Measurements from ENCODE around the gene FRMD3.

FRMD3 gene

DNA sequence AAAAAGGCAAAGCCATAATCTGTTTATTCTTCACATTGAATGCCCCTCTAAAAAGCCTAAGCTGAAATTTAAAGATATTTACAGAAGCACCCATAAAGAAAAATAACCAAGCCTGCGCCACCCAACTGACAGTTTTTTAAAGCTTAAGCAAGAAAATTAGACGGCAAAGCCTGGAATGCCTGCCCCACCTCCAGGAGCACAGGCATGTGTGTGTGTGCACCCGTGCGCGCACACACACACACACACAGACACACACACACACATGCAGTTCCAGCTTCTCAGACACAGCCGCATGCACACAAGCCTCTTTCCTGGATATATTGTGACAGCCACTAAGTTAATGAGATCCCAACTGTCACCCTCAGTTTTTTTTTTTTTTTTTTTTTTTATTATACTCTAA is 88.2 kb downstream of the FRMD3 start:
- Histone ChIP-seq H3K4ac (ENCODE audit: low read depth in 1 of 2, low read length in 2 of 2) (no peak overlapping the region), H3K4me1 (ENCODE audit: control insufficient read depth, insufficient read depth, low read depth, low read length) (no peaks in the 10 kb centered on the region), H3K9me3 (ENCODE audit: control insufficient read depth, low read length) (no peaks in the 10 kb centered on the region), H3K14ac (ENCODE audit: low read length in 2 of 2) (no peak overlapping the region), H2BK12ac (ENCODE audit: low read length in 2 of 2) (no peak overlapping the region), H2BK120ac (ENCODE audit: low read depth, low read length) (no peak overlapping the region), H3K18ac (ENCODE audit: low read depth in 1 of 2, low read length in 2 of 2) (no peak overlapping the region), H3K9ac (ENCODE audit: low read length) (no peak overlapping the region), H2AFZ (ENCODE audit: low read depth, low read length) (no peak overlapping the region), H3K4me2 (ENCODE audit: low read length, poor library complexity, severe bottlenecking) (no peak overlapping the region), H2AK5ac (ENCODE audit: low read length, severe bottlenecking) (no peak overlapping the region), H3K27ac (ENCODE audit: low read length, poor library complexity, severe bottlenecking) (no peak overlapping the region), H4K91ac (ENCODE audit: low read length) (no peak overlapping the region), H2BK5ac (ENCODE audit: low read depth, low read length, poor library complexity, severe bottlenecking) (no peak overlapping the region), H3K27me3 (ENCODE audit: control insufficient read depth in 1 of 2, insufficient read depth in 1 of 2, low read length in 2 of 2) (no peaks in the 10 kb centered on the region), H3K23ac (ENCODE audit: low read length in 2 of 2) (no peak overlapping the region), H4K8ac (ENCODE audit: low read length) (no peak overlapping the region), H3K79me1 (replicated peaks; ENCODE audit: low read length, poor library complexity, severe bottlenecking) (no peaks in the 10 kb centered on the region), H2BK15ac (ENCODE audit: low read depth, poor library complexity, severe bottlenecking) (no peak overlapping the region), H3K36me3 (ENCODE audit: control insufficient read depth in 1 of 2, insufficient read depth in 2 of 2, low read depth in 1 of 2, low read length in 2 of 2) (no peaks in the 10 kb centered on the region), H3K4me3 (ENCODE audit: insufficient read depth in 1 of 2, low read depth in 1 of 2, low read length in 2 of 2) (no peak overlapping the region)
- WGBS: 81% methylated on average over 5 of the region's 6 CpGs
- no peak for DNase-seq

DNA sequence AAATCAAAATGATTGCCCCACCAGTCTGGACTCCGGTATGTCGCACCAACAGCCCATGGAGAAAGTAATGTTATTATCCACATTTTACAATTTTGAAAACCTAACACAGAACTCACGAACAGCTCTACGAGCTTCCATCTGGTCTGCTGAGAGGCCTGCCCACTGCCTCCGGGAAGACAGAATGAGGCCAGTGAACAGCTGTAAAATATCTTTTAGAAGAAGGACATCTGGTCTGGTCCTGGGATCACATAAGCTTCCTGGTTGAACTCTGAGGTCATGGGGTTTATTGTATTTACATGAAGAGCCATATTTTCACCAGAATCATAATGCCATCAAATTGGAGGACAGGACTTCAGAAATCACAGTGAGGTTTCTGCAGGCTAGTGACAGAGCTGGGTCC is 89.0 kb downstream of the FRMD3 start:
- no peak overlapping the region for H3K14ac ChIP-seq (ENCODE audit: low read length in 2 of 2)
- H3K27me3 ChIP-seq (ENCODE audit: control insufficient read depth in 1 of 2, insufficient read depth in 1 of 2, low read length in 2 of 2): no peaks in the 10 kb centered on the region
- H2AFZ ChIP-seq (ENCODE audit: low read depth, low read length): no peak overlapping the region
- no peaks in the 10 kb centered on the region for H3K9me3 ChIP-seq (ENCODE audit: control insufficient read depth, low read length)
- no peaks in the 10 kb centered on the region for H3K36me3 ChIP-seq (ENCODE audit: control insufficient read depth in 1 of 2, insufficient read depth in 2 of 2, low read depth in 1 of 2, low read length in 2 of 2)
- 57% methylated on average over 5 of the region's 5 CpGs for WGBS
- H3K4me1 ChIP-seq (ENCODE audit: control insufficient read depth, insufficient read depth, low read depth, low read length): no peaks in the 10 kb centered on the region
- H2BK120ac ChIP-seq (ENCODE audit: low read depth, low read length): no peak overlapping the region
- no peak overlapping the region for H2AK5ac ChIP-seq (ENCODE audit: low read length, severe bottlenecking)
- no peak overlapping the region for H3K4me3 ChIP-seq (ENCODE audit: insufficient read depth in 1 of 2, low read depth in 1 of 2, low read length in 2 of 2)
- no peak overlapping the region for H4K8ac ChIP-seq (ENCODE audit: low read length)
- H3K4me2 ChIP-seq (ENCODE audit: low read length, poor library complexity, severe bottlenecking): no peak overlapping the region
- H4K91ac ChIP-seq (ENCODE audit: low read length): no peak overlapping the region
- H2BK5ac ChIP-seq (ENCODE audit: low read depth, low read length, poor library complexity, severe bottlenecking): no peak overlapping the region
- no peak for DNase-seq
- H3K18ac ChIP-seq (ENCODE audit: low read depth in 1 of 2, low read length in 2 of 2): no peak overlapping the region
- H3K79me1 ChIP-seq (replicated peaks; ENCODE audit: low read length, poor library complexity, severe bottlenecking): no peaks in the 10 kb centered on the region
- H2BK12ac ChIP-seq (ENCODE audit: low read length in 2 of 2): no peak overlapping the region
- no peak overlapping the region for H3K23ac ChIP-seq (ENCODE audit: low read length in 2 of 2)
- H2BK15ac ChIP-seq (ENCODE audit: low read depth, poor library complexity, severe bottlenecking): no peak overlapping the region
- no peak overlapping the region for H3K4ac ChIP-seq (ENCODE audit: low read depth in 1 of 2, low read length in 2 of 2)
- H3K27ac ChIP-seq (ENCODE audit: low read length, poor library complexity, severe bottlenecking): no peak overlapping the region
- H3K9ac ChIP-seq (ENCODE audit: low read length): no peak overlapping the region

DNA sequence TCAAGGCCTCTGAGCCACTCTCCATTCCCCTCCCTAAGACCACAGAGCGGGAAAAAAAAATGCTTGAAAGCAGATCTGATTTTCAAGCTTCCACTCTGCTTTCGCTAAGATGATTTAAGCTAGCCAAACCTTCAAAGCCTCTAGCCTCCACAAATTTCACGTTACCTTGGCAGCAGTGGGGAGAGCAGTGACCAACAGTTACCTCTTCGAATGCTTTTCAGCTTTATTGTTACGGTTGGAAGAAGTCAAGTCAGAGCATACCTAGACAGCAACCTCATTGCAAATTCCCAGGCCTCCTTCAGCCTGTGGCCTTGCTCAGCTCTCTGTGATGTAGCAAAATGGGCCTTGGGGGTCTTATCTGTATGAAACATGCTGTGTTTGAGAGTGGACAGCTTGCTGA is 89.6 kb downstream of the FRMD3 start:
- H3K9me3 ChIP-seq (ENCODE audit: control insufficient read depth, low read length): no peaks in the 10 kb centered on the region
- DNase-seq: no peak
- H2BK120ac ChIP-seq (ENCODE audit: low read depth, low read length): no peak overlapping the region
- 96% methylated on average over 5 of the region's 5 CpGs for WGBS
- no peak overlapping the region for H3K14ac ChIP-seq (ENCODE audit: low read length in 2 of 2)
- H3K27me3 ChIP-seq (ENCODE audit: control insufficient read depth in 1 of 2, insufficient read depth in 1 of 2, low read length in 2 of 2): no peaks in the 10 kb centered on the region
- no peak overlapping the region for H4K8ac ChIP-seq (ENCODE audit: low read length)
- no peak overlapping the region for H3K4ac ChIP-seq (ENCODE audit: low read depth in 1 of 2, low read length in 2 of 2)
- H3K4me2 ChIP-seq (ENCODE audit: low read length, poor library complexity, severe bottlenecking): no peak overlapping the region
- H4K91ac ChIP-seq (ENCODE audit: low read length): no peak overlapping the region
- no peak overlapping the region for H3K9ac ChIP-seq (ENCODE audit: low read length)
- H2BK5ac ChIP-seq (ENCODE audit: low read depth, low read length, poor library complexity, severe bottlenecking): no peak overlapping the region
- no peaks in the 10 kb centered on the region for H3K79me1 ChIP-seq (replicated peaks; ENCODE audit: low read length, poor library complexity, severe bottlenecking)
- H2BK12ac ChIP-seq (ENCODE audit: low read length in 2 of 2): no peak overlapping the region
- no peak overlapping the region for H3K18ac ChIP-seq (ENCODE audit: low read depth in 1 of 2, low read length in 2 of 2)
- no peak overlapping the region for H2AK5ac ChIP-seq (ENCODE audit: low read length, severe bottlenecking)
- H3K4me3 ChIP-seq (ENCODE audit: insufficient read depth in 1 of 2, low read depth in 1 of 2, low read length in 2 of 2): no peak overlapping the region
- no peak overlapping the region for H3K23ac ChIP-seq (ENCODE audit: low read length in 2 of 2)
- no peak overlapping the region for H2AFZ ChIP-seq (ENCODE audit: low read depth, low read length)
- no peaks in the 10 kb centered on the region for H3K4me1 ChIP-seq (ENCODE audit: control insufficient read depth, insufficient read depth, low read depth, low read length)
- H2BK15ac ChIP-seq (ENCODE audit: low read depth, poor library complexity, severe bottlenecking): no peak overlapping the region
- no peaks in the 10 kb centered on the region for H3K36me3 ChIP-seq (ENCODE audit: control insufficient read depth in 1 of 2, insufficient read depth in 2 of 2, low read depth in 1 of 2, low read length in 2 of 2)
- H3K27ac ChIP-seq (ENCODE audit: low read length, poor library complexity, severe bottlenecking): no peak overlapping the region

DNA sequence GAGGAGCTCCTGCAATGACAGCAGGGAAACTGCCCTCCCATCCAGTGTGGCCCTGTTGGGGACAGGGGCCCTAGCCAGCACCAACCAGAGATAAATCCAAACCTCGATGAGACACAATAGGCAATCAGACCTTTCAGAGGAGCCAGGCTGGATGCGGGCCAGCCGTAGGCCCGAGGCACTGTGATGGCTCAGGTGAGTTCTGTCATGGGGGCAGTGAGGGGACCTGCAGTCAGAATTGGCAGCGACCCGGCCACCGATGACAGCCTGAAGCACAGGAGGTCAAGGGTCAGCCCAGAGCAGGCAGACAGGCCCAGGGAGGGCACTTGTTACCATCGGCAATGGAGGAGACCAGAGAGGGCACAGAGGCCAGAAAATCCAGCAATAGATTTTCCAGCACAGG is 90.8 kb downstream of the FRMD3 start:
- Histone ChIP-seq H3K27ac (ENCODE audit: low read length, poor library complexity, severe bottlenecking) (no peak overlapping the region), H3K23ac (ENCODE audit: low read length in 2 of 2) (no peak overlapping the region), H3K4ac (ENCODE audit: low read depth in 1 of 2, low read length in 2 of 2) (no peak overlapping the region), H3K9ac (ENCODE audit: low read length) (no peak overlapping the region), H3K4me1 (ENCODE audit: control insufficient read depth, insufficient read depth, low read depth, low read length) (no peaks in the 10 kb centered on the region), H2BK15ac (ENCODE audit: low read depth, poor library complexity, severe bottlenecking) (no peak overlapping the region), H3K36me3 (ENCODE audit: control insufficient read depth in 1 of 2, insufficient read depth in 2 of 2, low read depth in 1 of 2, low read length in 2 of 2) (no peaks in the 10 kb centered on the region), H2BK5ac (ENCODE audit: low read depth, low read length, poor library complexity, severe bottlenecking) (no peak overlapping the region), H2AK5ac (ENCODE audit: low read length, severe bottlenecking) (no peak overlapping the region), H2BK12ac (ENCODE audit: low read length in 2 of 2) (no peak overlapping the region), H3K79me1 (replicated peaks; ENCODE audit: low read length, poor library complexity, severe bottlenecking) (no peaks in the 10 kb centered on the region), H3K4me3 (ENCODE audit: insufficient read depth in 1 of 2, low read depth in 1 of 2, low read length in 2 of 2) (no peak overlapping the region), H4K91ac (ENCODE audit: low read length) (no peak overlapping the region), H2BK120ac (ENCODE audit: low read depth, low read length) (no peak overlapping the region), H3K27me3 (ENCODE audit: control insufficient read depth in 1 of 2, insufficient read depth in 1 of 2, low read length in 2 of 2) (no peaks in the 10 kb centered on the region), H3K4me2 (ENCODE audit: low read length, poor library complexity, severe bottlenecking) (no peak overlapping the region), H4K8ac (ENCODE audit: low read length) (no peak overlapping the region), H3K9me3 (ENCODE audit: control insufficient read depth, low read length) (no peaks in the 10 kb centered on the region), H3K14ac (ENCODE audit: low read length in 2 of 2) (no peak overlapping the region), H3K18ac (ENCODE audit: low read depth in 1 of 2, low read length in 2 of 2) (no peak overlapping the region), H2AFZ (ENCODE audit: low read depth, low read length) (no peak overlapping the region)
- no peak for DNase-seq
- WGBS: 82% methylated on average over 8 of the region's 8 CpGs
